Endothelial cell of umbilical vein (primary cell): ENCODE data around the gene USP12. TPM values are rescaled to one million over a fixed set of nuclear protein-coding genes. Genes with fewer than 3 reads are reported as not detected.

Experiments used
- BruUV-seq: library from RNA; stranded (reverse); fragments of 400-500 nt; replicated peaks from 2 replicates; lab custom pipeline; 2021; lab: Mats Ljungman, UMichigan
- CTCF ChIA-PET: fragments of 300-600, 350-600 bp; sonication (Branson Sonifier 250); formaldehyde crosslinking; loops from one replicate; lab custom pipeline; 2021; ENCODE audit warnings: antibody characterized with exemption, inconsistent platforms; lab: Charles Lee
- POLR2A ChIA-PET: fragments of 300-600, 350-600 bp; sonication (Branson Sonifier 250); formaldehyde crosslinking; loops from one replicate; lab custom pipeline; 2021; ENCODE audit warnings: antibody characterized with exemption, inconsistent platforms; lab: Charles Lee
- DNase-seq: peaks from one replicate; pipeline ENCODE4 v3.0.0-alpha.2; 2011; ENCODE audit warnings: low read depth, low spot score
- FAIRE-seq: peaks from 2 replicates; lab custom pipeline; 2011; peaks lifted over from hg19 to GRCh38; lab: Jason Lieb, UNC
- H2AFZ ChIP-seq: 2 replicates; pipeline ENCODE4 v1.6.0; 2012; ENCODE audit warnings: low read depth, low read length, control low read depth, inconsistent platforms
- H3K27ac ChIP-seq: 2 replicates; pipeline ENCODE4 v1.5.1; 2011; ENCODE audit warnings: low read depth, mild to moderate bottlenecking, control low read depth, low read length, moderate library complexity; ENCODE audit not compliant: insufficient read depth
- H3K27me3 ChIP-seq, 2 experiments: 2 replicates each; pipeline versions ENCODE4 v1.6.0 to v1.6.1; 2011; ENCODE audit warnings: low read length in 2 of 2, mixed read lengths in 1 of 2; ENCODE audit not compliant: control insufficient read depth in 2 of 2, insufficient read depth in 2 of 2
- H3K36me3 ChIP-seq, 2 experiments: 2 replicates in 1 of 2; 3 replicates in 1 of 2; pipeline ENCODE4 v1.5.1; 2011; ENCODE audit warnings: low read length in 2 of 2, mild to moderate bottlenecking in 1 of 2, moderate library complexity in 1 of 2; ENCODE audit not compliant: control insufficient read depth in 2 of 2, insufficient read depth in 2 of 2; ENCODE audit errors: extremely low read depth in 1 of 2
- H3K4me1 ChIP-seq: 3 replicates; pipeline ENCODE4 v1.5.1; 2011; ENCODE audit warnings: mild to moderate bottlenecking, low read length; ENCODE audit not compliant: control insufficient read depth, insufficient read depth; ENCODE audit errors: extremely low read depth
- H3K4me2 ChIP-seq: 2 replicates; pipeline ENCODE4 v1.6.1; 2011; ENCODE audit warnings: low read length, control low read depth, mixed read lengths; ENCODE audit not compliant: insufficient read depth
- H3K4me3 ChIP-seq, 3 experiments: fragments of 200-600 bp in 1 of 3; sonication (generic), shearing (Covaris generic) in 1 of 3; replicated peaks in 1 of 3; 2 replicates each; pipeline ENCODE4 v1.5.1; 2011 to 2016; ENCODE audit warnings: control low read depth in 3 of 3, low read length in 3 of 3, mild to moderate bottlenecking in 2 of 3, inconsistent platforms in 1 of 3, low read depth in 1 of 3, moderate library complexity in 1 of 3; ENCODE audit not compliant: insufficient read depth in 1 of 3
- H3K79me2 ChIP-seq: 2 replicates; pipeline ENCODE4 v1.6.0; 2012; ENCODE audit warnings: low read length, inconsistent platforms; ENCODE audit not compliant: control insufficient read depth, insufficient read depth
- H3K9ac ChIP-seq: replicated peaks from 2 replicates; pipeline ENCODE3; 2011; ENCODE audit warnings: low read length, control low read depth; ENCODE audit not compliant: insufficient read depth; ENCODE audit errors: extremely low read depth
- H3K9me1 ChIP-seq: replicated peaks from 3 replicates; pipeline ENCODE4 v1.6.0; 2011; ENCODE audit warnings: mild to moderate bottlenecking, low read length; ENCODE audit not compliant: control insufficient read depth, insufficient read depth; ENCODE audit errors: extremely low read depth
- H3K9me3 ChIP-seq: replicated peaks from 2 replicates; pipeline ENCODE4 v1.5.1; 2012; ENCODE audit warnings: low read length, inconsistent platforms; ENCODE audit not compliant: control insufficient read depth, insufficient read depth
- H4K20me1 ChIP-seq: replicated peaks from 2 replicates; pipeline ENCODE3; 2011; ENCODE audit warnings: mild to moderate bottlenecking, low read length; ENCODE audit not compliant: control insufficient read depth, insufficient read depth; ENCODE audit errors: extremely low read depth
- FOS ChIP-seq: IDR thresholded peaks from 2 replicates; pipeline ENCODE4 v1.6.1; 2011; ENCODE audit warnings: mild to moderate bottlenecking, low read length, moderate library complexity, borderline replicate concordance; ENCODE audit not compliant: insufficient read depth
- GATA2 ChIP-seq: IDR thresholded peaks from 2 replicates; pipeline ENCODE4 v1.7.0; 2011; ENCODE audit warnings: low read depth, mild to moderate bottlenecking, moderate library complexity, mixed read lengths, low read length; ENCODE audit not compliant: insufficient read length, insufficient read depth
- JUN ChIP-seq: IDR thresholded peaks from 2 replicates; pipeline ENCODE4 v1.6.1; 2011; ENCODE audit warnings: borderline replicate concordance, low read depth; ENCODE audit not compliant: insufficient read length, insufficient read depth
- MYC ChIP-seq: IDR thresholded peaks from one replicate; pipeline ENCODE4 v1.6.1; 2011; ENCODE audit warnings: mild to moderate bottlenecking, low read depth, low read length
- POLR2AphosphoS5 ChIP-seq: IDR thresholded peaks from 2 replicates; pipeline ENCODE4 v1.6.1; 2012; ENCODE audit warnings: low read depth, mild to moderate bottlenecking, control low read depth, low read length, moderate library complexity; ENCODE audit not compliant: insufficient read depth
- dilution Hi-C: fragments of 300-500 bp; cut with MboI; formaldehyde crosslinking; loops from one replicate; pipeline ENCODE4 v1.15.0; 2019; ENCODE audit warnings: low sequenced_read_pairs; ENCODE audit not compliant: extremely low pct_ligation_motif_present
- intact Hi-C: fragments of 100-400 bp; cut with micrococcal nuclease; formaldehyde crosslinking; loops from one replicate; pipeline ENCODE4 v1.10.0; 2022
- polyA plus RNA-seq, 4 experiments: library from polyadenylated mRNA; depleted of rRNA in 3 of 4; stranded (reverse) in 3 of 4; unstranded in 1 of 4; fragments of >200 nt; gene quantifications; 2 replicates each; pipeline versions ENCODE4 v1.2.1 to v1.2.3, GENCODE V29; 2011 to 2012; ENCODE audit warnings: missing spikeins in 1 of 4
- total RNA-seq: library from RNA; stranded (reverse); gene quantifications from 2 replicates; pipeline ENCODE4 v1.2.3, GENCODE V29; 2021
- TF ChIP-seq, protein P1 (sequence below), 2 donors: IDR thresholded peaks; 1 replicate in 1 of 2; 2 replicates in 1 of 2; pipeline ENCODE4 v1.5.1; 2011; ENCODE audit warnings: low read length in 2 of 2, mild to moderate bottlenecking in 2 of 2, moderate library complexity in 2 of 2, control low read depth in 1 of 2, inconsistent platforms in 1 of 2, low read depth in 1 of 2; ENCODE audit not compliant: insufficient read depth in 1 of 2; ENCODE audit errors: extremely low read depth in 1 of 2
- TF ChIP-seq, protein P2 (sequence below): IDR thresholded peaks from 2 replicates; pipeline ENCODE4 v1.6.1; 2011; ENCODE audit not compliant: insufficient read depth, insufficient read length

USP12 gene
- total and polyA plus RNA-seq, 2 donors (not counting 3 experiments of a cell fraction or from before 2014, with no cell fraction given): 6.2 to 33.4 TPM

DNA sequence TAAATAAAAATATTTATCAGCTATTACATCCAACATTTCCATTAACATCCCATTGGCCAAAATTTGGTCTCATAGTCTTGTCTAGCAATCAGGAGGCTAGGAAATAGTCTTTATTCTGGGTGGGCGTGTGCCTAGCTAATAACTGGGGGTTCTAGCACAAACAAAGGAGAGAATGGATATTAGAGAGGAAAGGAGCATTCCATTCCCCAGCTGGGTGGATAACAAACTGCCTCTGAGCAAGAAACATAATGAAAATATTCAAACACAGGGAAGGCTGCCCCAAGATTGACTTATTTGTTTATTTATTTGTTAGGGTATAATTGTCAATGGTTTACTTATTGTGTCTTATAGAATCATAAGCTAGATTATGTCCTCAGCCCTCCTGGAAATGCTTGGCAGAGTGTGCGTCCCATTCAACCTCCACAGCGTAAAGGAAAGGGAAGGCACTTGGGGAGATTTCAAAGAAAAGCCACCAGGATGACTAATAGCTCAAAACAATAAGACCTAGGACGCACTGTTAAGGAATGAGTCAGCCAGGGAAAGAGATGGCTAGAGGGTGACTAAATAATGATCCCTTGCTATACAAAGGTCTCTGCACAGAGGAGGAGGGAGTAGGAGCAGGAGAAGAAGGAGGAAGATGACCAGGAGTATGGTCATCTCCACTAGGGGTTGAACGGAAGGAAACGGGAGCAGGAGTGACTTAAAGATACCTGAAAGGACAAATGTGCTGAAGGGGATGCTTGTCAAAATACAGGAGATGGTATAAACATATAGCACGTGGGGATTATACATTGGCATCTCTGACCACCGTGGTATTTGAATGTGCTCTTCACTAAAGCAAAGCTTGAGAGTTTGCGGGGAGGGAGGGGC, 23.5 kb upstream of the USP12 start:
- Histone ChIP-seq H2AFZ (no peak overlapping the region), H3K4me3 (peak overlapping the region in 1 of 3 experiments; percentile 19), H3K27ac (peak overlapping the region; percentile 94), H4K20me1 (no peaks in the 10 kb centered on the region), H3K9me1 (no peaks in the 10 kb centered on the region), H3K4me2 (peak overlapping the region; percentile 60), H3K4me1 (peaks cover 22% of the 10 kb centered on the region), H3K27me3 (no peaks in the 10 kb centered on the region), H3K9ac (peak overlapping the region; percentile 69), H3K79me2 (no peaks in the 10 kb centered on the region), H3K36me3 (no peaks in the 10 kb centered on the region), H3K9me3 (no peaks in the 10 kb centered on the region)
- FAIRE-seq (peak; percentile 98), DNase-seq (peak; percentile 97)
- TF ChIP-seq, protein P1, sequence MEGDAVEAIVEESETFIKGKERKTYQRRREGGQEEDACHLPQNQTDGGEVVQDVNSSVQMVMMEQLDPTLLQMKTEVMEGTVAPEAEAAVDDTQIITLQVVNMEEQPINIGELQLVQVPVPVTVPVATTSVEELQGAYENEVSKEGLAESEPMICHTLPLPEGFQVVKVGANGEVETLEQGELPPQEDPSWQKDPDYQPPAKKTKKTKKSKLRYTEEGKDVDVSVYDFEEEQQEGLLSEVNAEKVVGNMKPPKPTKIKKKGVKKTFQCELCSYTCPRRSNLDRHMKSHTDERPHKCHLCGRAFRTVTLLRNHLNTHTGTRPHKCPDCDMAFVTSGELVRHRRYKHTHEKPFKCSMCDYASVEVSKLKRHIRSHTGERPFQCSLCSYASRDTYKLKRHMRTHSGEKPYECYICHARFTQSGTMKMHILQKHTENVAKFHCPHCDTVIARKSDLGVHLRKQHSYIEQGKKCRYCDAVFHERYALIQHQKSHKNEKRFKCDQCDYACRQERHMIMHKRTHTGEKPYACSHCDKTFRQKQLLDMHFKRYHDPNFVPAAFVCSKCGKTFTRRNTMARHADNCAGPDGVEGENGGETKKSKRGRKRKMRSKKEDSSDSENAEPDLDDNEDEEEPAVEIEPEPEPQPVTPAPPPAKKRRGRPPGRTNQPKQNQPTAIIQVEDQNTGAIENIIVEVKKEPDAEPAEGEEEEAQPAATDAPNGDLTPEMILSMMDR (IDR thresholded peaks at IDR 0.05; ENCODE audit: extremely low read depth in 1 of 2, insufficient read depth in 1 of 2, low read depth in 1 of 2, low read length in 2 of 2): no peak
- TF ChIP-seq POLR2AphosphoS5 (peak; percentile 83), FOS (peak; percentile 100), JUN (peak; percentile 98), MYC (no peak), GATA2 (peak; percentile 91)
- TF ChIP-seq, protein P2, sequence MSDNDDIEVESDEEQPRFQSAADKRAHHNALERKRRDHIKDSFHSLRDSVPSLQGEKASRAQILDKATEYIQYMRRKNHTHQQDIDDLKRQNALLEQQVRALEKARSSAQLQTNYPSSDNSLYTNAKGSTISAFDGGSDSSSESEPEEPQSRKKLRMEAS: no peak
- POLR2A ChIA-PET: interaction anchor here (0.5 to 2.3 kb wide), 7 partner anchors 11 to 230 kb away, joined by 3 to 6 read pairs (median 4); no protein-coding TSS in a partner anchor
- dilution Hi-C loops: no loop called here
- BruUV-seq: TSS peak; percentile 84
- intact Hi-C loops: loop anchor here (1.0 kb wide), 3 partner anchors 12 to 56 kb away; partner anchors contain the start of gene RPL21
- CTCF ChIA-PET: interaction anchor here (0.8 to 2.2 kb wide), 12 partner anchors 9 to 210 kb away, joined by 3 to 9 read pairs (median 6); partner anchors contain the start of gene RASL11A
